ENCODE data around the gene KIAA0825.
"Not testable (repeated sequence)": the region's sequence is repeated elsewhere in the genome, so short reads cannot be mapped to it uniquely, and the experiment has no call there.

Gene KIAA0825

DNA sequence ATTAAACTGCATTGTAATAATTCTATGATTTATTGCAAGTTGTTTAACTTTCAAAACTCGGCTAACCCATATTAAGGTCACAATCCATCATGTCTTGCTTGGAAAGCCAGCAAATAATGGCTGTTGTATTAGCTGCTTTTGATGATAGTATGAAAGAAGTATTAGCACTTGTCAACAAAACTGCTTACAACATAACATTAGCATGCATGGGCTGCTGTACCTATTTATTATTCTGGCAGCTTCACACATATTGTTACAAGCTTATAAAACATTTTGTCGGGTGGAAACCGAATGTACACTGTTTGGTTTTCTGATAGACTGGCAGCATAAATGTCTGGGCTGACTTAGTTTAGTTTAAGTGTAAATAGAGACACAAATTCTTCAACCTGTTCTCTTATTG, 378.3 kb downstream of the KIAA0825 start:
- no peak for DNase-seq (ENCODE audit: low read depth)

GRCh38 chr5:94239266-94239665, 379.1 kb downstream of the KIAA0825 start:
- no peak for DNase-seq (ENCODE audit: low read depth)

DNA sequence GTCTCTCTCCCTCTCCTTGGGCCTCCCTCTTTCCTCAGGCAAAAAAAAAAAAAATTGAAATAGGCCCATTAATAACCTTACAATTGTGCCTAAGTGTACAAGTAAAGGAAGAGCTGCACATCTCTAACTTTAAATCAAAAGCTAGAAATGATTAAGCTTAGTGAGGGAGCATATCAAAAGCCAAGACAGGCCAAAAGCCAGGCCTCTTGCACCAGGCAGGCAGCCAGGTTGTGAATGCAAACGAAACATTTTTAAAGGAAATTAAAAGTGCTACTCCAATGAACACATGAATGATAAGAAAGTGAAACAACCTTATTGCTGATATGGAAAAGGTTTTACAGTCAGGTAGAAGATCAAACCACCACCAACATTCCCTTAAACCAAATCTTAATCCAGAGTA, 383.4 kb downstream of the KIAA0825 start:
- no peak for DNase-seq (ENCODE audit: low read depth)

GRCh38 chr5:94228791-94229190, 389.6 kb downstream of the KIAA0825 start:
- no peak for DNase-seq (ENCODE audit: low read depth)

DNA sequence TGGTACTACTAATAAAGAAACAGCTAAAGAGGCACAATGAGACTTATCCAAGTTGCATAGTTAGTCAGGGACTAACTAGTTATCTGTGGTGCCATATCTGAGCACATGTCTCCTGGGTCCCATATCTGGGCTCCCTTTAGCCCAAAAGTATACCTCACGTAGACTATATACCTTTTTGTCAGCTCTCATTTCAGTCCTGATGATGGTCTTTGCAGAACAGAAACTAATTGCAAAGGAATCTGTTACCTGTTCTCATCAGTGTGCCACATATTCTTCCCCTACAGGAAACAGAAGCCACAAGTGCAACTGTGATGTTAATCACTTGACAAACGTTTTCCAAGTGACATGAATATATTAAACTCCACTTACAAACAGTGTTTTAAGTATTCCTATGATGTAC, 395.2 kb downstream of the KIAA0825 start:
- no peak for DNase-seq (ENCODE audit: low read depth)

DNA sequence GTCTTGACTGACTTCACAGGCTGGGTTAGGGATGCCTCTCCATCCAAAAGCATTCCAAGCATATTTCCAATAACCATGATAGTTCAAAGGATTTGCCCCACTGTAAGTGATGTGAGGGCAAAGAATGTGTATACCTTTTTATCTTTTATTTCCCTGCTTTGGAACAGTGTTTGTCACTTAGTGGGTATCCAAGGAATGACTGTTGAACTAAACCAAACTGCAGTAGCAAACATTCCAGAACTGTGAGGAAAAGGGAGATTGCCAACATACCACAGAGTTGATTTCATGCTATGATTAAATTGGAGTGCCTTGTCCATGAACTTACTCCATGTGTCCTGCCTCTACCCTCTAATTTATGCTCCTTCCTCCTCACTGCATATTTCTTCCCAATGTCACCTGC, 400.0 kb downstream of the KIAA0825 start:
- DNase-seq (ENCODE audit: low read depth) = no peak

DNA sequence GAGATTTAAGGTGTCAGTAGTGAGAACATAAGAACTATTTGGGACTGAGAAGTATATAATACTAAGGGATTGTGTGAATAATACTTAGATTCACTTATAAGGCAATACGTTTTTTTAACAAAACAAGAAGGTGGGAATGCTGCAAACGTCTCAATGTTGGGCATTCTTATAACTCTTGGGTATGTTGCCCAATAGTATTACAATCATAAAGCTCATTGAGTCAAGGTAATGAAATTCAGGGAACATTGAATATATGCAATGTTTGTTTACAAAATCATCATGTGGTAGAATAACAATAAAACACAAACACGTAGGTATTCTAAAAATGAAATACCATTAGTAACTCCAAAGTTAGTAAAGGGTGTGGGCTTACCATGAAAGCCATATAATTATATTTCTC, 400.7 kb downstream of the KIAA0825 start:
- no peak for DNase-seq (ENCODE audit: low read depth)

DNA sequence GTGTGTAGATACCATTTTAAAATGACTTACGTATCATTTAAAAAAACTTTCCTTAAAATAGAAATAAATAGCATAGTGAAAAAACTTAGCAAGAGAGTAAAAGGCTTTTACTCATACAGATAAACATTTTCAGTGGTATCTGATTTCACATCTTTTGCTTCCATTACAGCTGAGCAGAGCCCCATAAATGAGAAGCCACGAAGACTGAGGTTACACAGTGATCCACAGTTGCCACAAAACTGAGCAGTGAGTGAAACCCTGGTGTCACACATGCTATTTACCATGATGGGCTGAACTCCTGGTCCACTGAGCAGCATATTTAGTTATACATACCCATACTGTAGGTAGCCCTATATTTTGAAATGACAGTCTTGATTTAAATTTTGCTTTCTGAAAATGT, 401.2 kb downstream of the KIAA0825 start:
- no peak for DNase-seq (ENCODE audit: low read depth)

DNA sequence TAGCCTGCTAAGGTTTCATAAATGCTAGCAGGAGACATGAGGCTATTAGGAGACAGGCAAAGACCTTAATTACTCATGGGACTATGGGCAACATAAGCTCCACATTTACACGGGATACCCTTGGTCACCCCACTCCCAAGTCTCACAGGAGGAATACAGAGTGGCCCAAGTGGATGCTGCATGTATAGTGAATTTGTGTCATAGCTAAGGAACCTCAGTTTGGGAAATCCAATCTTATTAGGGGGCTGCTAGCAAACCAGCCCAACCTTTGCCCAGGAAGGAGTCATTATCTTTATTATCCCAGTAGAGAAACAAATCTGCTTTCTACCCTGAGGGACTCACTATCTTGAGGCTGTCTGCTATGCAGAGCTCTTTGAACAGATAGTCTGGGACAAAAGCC, 405.9 kb downstream of the KIAA0825 start:
- DNase-seq (ENCODE audit: low read depth) = no peak

- DNase-seq (ENCODE audit: low read depth) = no peak
Measured at GRCh38 chr5:94209774-94210355, 408.5 kb downstream of the KIAA0825 start.

DNA sequence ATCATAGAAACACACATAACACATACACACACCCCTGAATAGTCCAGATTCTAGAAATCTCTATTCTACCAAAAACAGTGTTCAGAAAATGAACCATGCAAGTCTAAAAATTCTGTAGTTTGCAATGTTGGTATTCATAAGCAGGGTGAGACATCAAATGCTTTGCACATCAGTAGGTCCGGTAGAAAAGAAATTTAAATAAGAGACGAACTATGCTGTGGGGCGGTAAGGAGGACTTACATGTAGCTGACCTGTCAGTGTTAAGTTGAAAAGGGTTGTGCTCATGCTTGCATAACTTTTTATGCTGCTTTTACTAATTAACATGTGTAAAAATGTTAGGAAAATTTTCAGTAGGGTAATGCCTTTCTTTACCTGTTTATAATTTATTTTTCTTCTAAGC, 409.1 kb downstream of the KIAA0825 start:
- DNase-seq (ENCODE audit: low read depth) = no peak

DNA sequence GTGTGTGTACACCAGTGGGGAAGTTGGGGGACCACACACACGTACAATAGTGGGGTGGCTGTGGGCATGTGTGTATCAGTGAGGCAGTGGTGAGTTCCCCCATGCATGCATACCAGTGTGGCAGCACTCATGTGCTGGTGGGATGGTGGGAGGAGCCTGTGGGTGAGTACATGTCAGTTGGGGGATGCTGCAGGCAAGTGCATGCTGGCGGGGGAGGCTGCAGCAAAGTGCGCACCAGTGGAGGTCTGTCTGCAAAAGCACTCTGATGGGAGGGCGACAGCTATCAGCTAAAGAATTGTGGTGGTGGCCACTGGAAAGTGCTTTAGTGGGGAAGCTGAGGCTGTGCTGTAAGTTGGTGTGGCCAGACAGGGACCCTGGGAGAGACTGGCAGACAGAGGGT, 418.8 kb downstream of the KIAA0825 start:
- DNase-seq (ENCODE audit: low read depth) = no peak

DNA sequence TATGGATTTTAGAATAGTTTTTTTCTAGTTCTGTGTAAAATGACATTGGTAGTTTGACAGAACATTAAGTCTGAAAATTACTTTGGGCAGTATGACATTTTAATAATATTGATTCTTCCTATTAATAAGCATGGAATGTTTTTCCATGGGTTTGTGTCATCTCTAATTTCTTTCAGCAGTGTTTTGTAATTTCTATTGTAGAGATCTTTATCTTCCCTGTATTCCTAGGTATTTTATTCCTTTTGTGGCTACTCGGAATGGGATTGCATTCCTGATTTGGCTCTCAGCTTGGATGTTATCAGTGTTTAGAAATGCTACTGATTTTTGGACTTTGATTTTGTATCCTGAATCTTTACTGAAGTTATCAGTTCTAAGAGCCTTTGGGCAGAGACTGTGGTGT, 420.4 kb downstream of the KIAA0825 start:
- no peak for DNase-seq (ENCODE audit: low read depth)

- DNase-seq (ENCODE audit: low read depth) = no peak
Measured at GRCh38 chr5:94196953-94197352, 421.5 kb downstream of the KIAA0825 start.

GRCh38 chr5:94192658-94193391, 425.6 kb downstream of the KIAA0825 start:
- no peak for DNase-seq (ENCODE audit: low read depth)

- no peak for DNase-seq (ENCODE audit: low read depth)
Measured at GRCh38 chr5:94191604-94192003, 426.8 kb downstream of the KIAA0825 start.

GRCh38 chr5:94188725-94189124, 429.7 kb downstream of the KIAA0825 start:
- DNase-seq (ENCODE audit: low read depth) = no peak

DNA sequence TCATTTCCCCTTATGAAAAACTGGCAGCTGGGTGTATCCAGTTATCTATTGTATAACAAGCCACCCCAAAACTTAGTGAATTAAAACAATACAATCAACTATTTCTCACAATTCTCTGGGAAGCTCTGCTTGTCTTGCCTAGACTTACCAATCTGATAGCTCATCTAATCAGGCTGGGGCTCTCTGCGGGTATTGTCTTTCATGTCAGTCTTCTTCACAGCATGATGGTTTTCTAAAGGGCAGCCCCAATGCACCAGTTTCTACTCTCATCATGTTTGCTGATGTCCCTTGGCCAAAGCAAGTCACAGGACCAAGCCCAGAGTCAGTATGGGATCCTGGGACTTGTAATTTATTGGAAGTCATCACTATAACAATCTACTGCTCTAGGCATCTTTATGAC, 433.5 kb downstream of the KIAA0825 start:
- no peak for DNase-seq (ENCODE audit: low read depth)

- DNase-seq (ENCODE audit: low read depth) = no peak
Measured at GRCh38 chr5:94181895-94182294, 436.5 kb downstream of the KIAA0825 start.

- DNase-seq (ENCODE audit: low read depth) = no peak
Measured at GRCh38 chr5:94180761-94181160, 437.6 kb downstream of the KIAA0825 start.

- DNase-seq (ENCODE audit: low read depth) = no peak
Measured at GRCh38 chr5:94175912-94176311, 442.5 kb downstream of the KIAA0825 start.

DNA sequence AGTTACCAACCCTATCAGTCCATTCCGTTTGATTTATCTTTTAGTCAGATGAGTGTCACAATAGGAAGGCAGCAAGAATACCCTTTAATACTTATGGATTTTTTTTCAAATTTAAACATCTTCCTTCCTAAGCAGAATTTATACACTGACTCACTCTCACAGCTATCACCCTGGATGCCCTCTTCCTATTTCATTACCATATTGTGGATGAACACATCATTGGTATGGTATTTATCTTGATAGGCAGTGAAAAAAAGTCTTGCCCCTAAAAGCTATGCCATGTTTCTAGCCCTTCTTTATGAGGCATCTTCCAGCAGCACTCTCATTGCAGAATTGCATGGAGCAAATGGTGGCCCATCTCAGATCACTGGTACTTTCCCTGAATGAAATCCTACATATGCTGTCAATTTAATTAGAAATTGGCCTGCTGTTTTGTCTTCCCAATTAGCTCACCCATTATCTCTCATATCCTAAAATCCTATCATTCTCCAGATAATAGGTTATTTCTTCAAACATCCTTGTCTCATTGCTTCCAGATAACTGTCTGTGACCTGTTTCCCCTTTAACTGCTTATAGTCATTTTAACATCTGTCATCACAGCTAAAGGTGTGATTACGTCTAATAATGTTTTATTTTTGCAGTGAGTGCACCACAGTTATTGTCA, 443.5 kb downstream of the KIAA0825 start:
- no peak for DNase-seq (ENCODE audit: low read depth)

- no peak for DNase-seq (ENCODE audit: low read depth)
Measured at GRCh38 chr5:94173100-94173499, 445.3 kb downstream of the KIAA0825 start.

GRCh38 chr5:94171070-94171469, 447.3 kb downstream of the KIAA0825 start:
- DNase-seq (ENCODE audit: low read depth) = not testable (repeated sequence)
